Measurements from ENCODE around the gene TM6SF1.
"Not testable (repeated sequence)": the region's sequence is repeated elsewhere in the genome, so short reads cannot be mapped to it uniquely, and the experiment has no call there.

TM6SF1 gene

GRCh38 chr15:83088876-83089275 lies 18.6 kb upstream of the TM6SF1 start:
- DNase-seq (ENCODE audit: low spot score): no peak

- DNase-seq (ENCODE audit: low spot score): no peak
Observed at GRCh38 chr15:83090465-83090864, 17.0 kb upstream of the TM6SF1 start.

- not testable (repeated sequence) for DNase-seq (ENCODE audit: low spot score)
Observed at GRCh38 chr15:83091965-83092308, 15.5 kb upstream of the TM6SF1 start.

- no peak for DNase-seq (ENCODE audit: low spot score)
Observed at GRCh38 chr15:83092309-83092976, 15.0 kb upstream of the TM6SF1 start.

GRCh38 chr15:83094583-83094982 lies 12.9 kb upstream of the TM6SF1 start:
- DNase-seq (ENCODE audit: low spot score): no peak

GRCh38 chr15:83098079-83098478 lies 9.4 kb upstream of the TM6SF1 start:
- no peak for DNase-seq (ENCODE audit: low spot score)

- no peak for DNase-seq (ENCODE audit: low spot score)
Observed at GRCh38 chr15:83099290-83099689, 8.2 kb upstream of the TM6SF1 start.

- no peak for DNase-seq (ENCODE audit: low spot score)
Observed at GRCh38 chr15:83100097-83100646, 7.3 kb upstream of the TM6SF1 start.

- no peak for DNase-seq (ENCODE audit: low spot score)
Observed at GRCh38 chr15:83102346-83102745, 5.1 kb upstream of the TM6SF1 start.

GRCh38 chr15:83104141-83104540 lies 3.3 kb upstream of the TM6SF1 start:
- no peak for DNase-seq (ENCODE audit: low spot score)

GRCh38 chr15:83105440-83105839 lies 2.0 kb upstream of the TM6SF1 start:
- DNase-seq (ENCODE audit: low spot score): no peak

GRCh38 chr15:83107841-83108181 lies 366 bp downstream of the TM6SF1 start:
- DNase-seq (ENCODE audit: low spot score): no peak

- no peak for DNase-seq (ENCODE audit: low spot score)
Observed at GRCh38 chr15:83108266-83109219, 1.1 kb downstream of the TM6SF1 start.

- no peak for DNase-seq (ENCODE audit: low spot score)
Observed at GRCh38 chr15:83109532-83109931, 2.1 kb downstream of the TM6SF1 start.

- no peak for DNase-seq (ENCODE audit: low spot score)
Observed at GRCh38 chr15:83110381-83110780, 2.9 kb downstream of the TM6SF1 start.

GRCh38 chr15:83111149-83111548 lies 3.7 kb downstream of the TM6SF1 start:
- DNase-seq (ENCODE audit: low spot score): no peak

- DNase-seq (ENCODE audit: low spot score): no peak
Observed at GRCh38 chr15:83112233-83112955, 4.9 kb downstream of the TM6SF1 start.

- no peak for DNase-seq (ENCODE audit: low spot score)
Observed at GRCh38 chr15:83112956-83113299, 5.5 kb downstream of the TM6SF1 start.

- DNase-seq (ENCODE audit: low spot score): no peak
Observed at GRCh38 chr15:83113881-83114674, 6.6 kb downstream of the TM6SF1 start.

- DNase-seq (ENCODE audit: low spot score): no peak
Observed at GRCh38 chr15:83114856-83115255, 7.4 kb downstream of the TM6SF1 start.

- no peak for DNase-seq (ENCODE audit: low spot score)
Observed at GRCh38 chr15:83115410-83115809, 8.0 kb downstream of the TM6SF1 start.
